Mesothelial cell of epicardium (in vitro differentiated cells): Measurements from ENCODE around the gene OXSR1. TPM values are rescaled to one million over a fixed set of nuclear protein-coding genes. Genes with fewer than 3 reads are reported as not detected.

Source experiments
- total RNA-seq: library from RNA; stranded (reverse); gene quantifications from 3 replicates; pipeline ENCODE4 v1.2.1, GENCODE V29; 2021

OXSR1 gene
- total RNA-seq, 1 donor from 2014 or later: 42.6 TPM

Other genes starting within 250 kb of the OXSR1 start
- 15.3 to 16.7 TPM (median 16.4 TPM) in 3 replicates for gene VILL, start 174.8 kb upstream of the OXSR1 start, total RNA-seq
- 19.0 to 20.8 TPM (median 20.7 TPM) in 3 replicates for gene PLCD1, start 135.9 kb upstream of the OXSR1 start, total RNA-seq
- gene DLEC1, start 126.3 kb upstream of the OXSR1 start, total RNA-seq: 1.3 to 1.8 TPM (median 1.4 TPM) in 3 replicates
- 52.7 to 57.7 TPM (median 53.2 TPM) in 3 replicates for gene ACAA1, start 28.4 kb upstream of the OXSR1 start, total RNA-seq
- 27.3 to 33.1 TPM (median 28.1 TPM) in 3 replicates for gene MYD88, start 26.9 kb upstream of the OXSR1 start, total RNA-seq
- 0.34 to 0.85 TPM (median 0.75 TPM) in 3 replicates for gene SLC22A13, start 100.3 kb downstream of the OXSR1 start, total RNA-seq
- 0.20 to 0.22 TPM in 2 of 3 replicates, not detected in the other for gene SLC22A14, start 116.8 kb downstream of the OXSR1 start, total RNA-seq
- 5.2 to 5.9 TPM (median 5.5 TPM) in 3 replicates for gene XYLB, start 181.2 kb downstream of the OXSR1 start, total RNA-seq